HG03457 (cell line): Measurements from ENCODE around the gene GMDS.

Experiments
- ATAC-seq: cut with Tn5 transposase; IDR thresholded peaks from one replicate; pipeline ENCODE4 v1.9.1; 2021; ENCODE audit warnings: moderate number of reproducible peaks; ENCODE audit not compliant: unreplicated experiment

Gene GMDS

GRCh38 chr6:2242311-2242710 lies 3.1 kb downstream of the GMDS start:
- no peak for ATAC-seq

GRCh38 chr6:2240961-2241360 lies 4.4 kb downstream of the GMDS start:
- no peak for ATAC-seq

- ATAC-seq = no peak
Measured at GRCh38 chr6:2237001-2237400, 8.4 kb downstream of the GMDS start.

GRCh38 chr6:2235777-2236495 lies 9.5 kb downstream of the GMDS start:
- ATAC-seq = no peak

- no peak for ATAC-seq
Measured at GRCh38 chr6:2232445-2232844, 13.0 kb downstream of the GMDS start.

GRCh38 chr6:2231438-2231837 lies 14.0 kb downstream of the GMDS start:
- ATAC-seq = no peak

GRCh38 chr6:2230659-2231277 lies 14.6 kb downstream of the GMDS start:
- no peak for ATAC-seq

GRCh38 chr6:2229742-2230141 lies 15.7 kb downstream of the GMDS start:
- ATAC-seq = no peak

- no peak for ATAC-seq
Measured at GRCh38 chr6:2229039-2229438, 16.4 kb downstream of the GMDS start.

GRCh38 chr6:2228392-2228791 lies 17.0 kb downstream of the GMDS start:
- ATAC-seq = no peak

GRCh38 chr6:2226775-2227174 lies 18.6 kb downstream of the GMDS start:
- ATAC-seq = no peak

GRCh38 chr6:2225422-2226392 lies 19.7 kb downstream of the GMDS start:
- ATAC-seq = no peak

GRCh38 chr6:2224847-2225382 lies 20.5 kb downstream of the GMDS start:
- no peak for ATAC-seq

- ATAC-seq = no peak
Measured at GRCh38 chr6:2222275-2222842, 23.0 kb downstream of the GMDS start.

GRCh38 chr6:2221726-2222274 lies 23.6 kb downstream of the GMDS start:
- no peak for ATAC-seq

- no peak for ATAC-seq
Measured at GRCh38 chr6:2220154-2220553, 25.3 kb downstream of the GMDS start.

GRCh38 chr6:2218866-2219265 lies 26.5 kb downstream of the GMDS start:
- no peak for ATAC-seq

GRCh38 chr6:2216794-2217383 lies 28.5 kb downstream of the GMDS start:
- no peak for ATAC-seq

- ATAC-seq = no peak
Measured at GRCh38 chr6:2215342-2215741, 30.1 kb downstream of the GMDS start.

- ATAC-seq = no peak
Measured at GRCh38 chr6:2213086-2213485, 32.3 kb downstream of the GMDS start.
